IMR-90 (cell line): ENCODE measurements around the gene RBFOX1. TPM values are rescaled to one million over a fixed set of nuclear protein-coding genes. Genes with fewer than 3 reads are reported as not detected.
A peak's percentile ranks its signal among the peaks of the same experiment; 100 is the strongest.

Experiments
- ATAC-seq: fragments of 200-7000 bp; cut with Tn5 transposase; 2 replicates; pipeline ENCODE4 v1.9.1; 2020; ENCODE audit warnings: low read depth, mild to moderate bottlenecking, moderate library complexity
- BruUV-seq: library from RNA; stranded (reverse); fragments of 400-500 nt; replicated peaks from 2 replicates; lab custom pipeline; 2021; lab: Mats Ljungman, UMichigan
- CTCF ChIA-PET: fragments of 300-600 bp; formaldehyde crosslinking; extraction: SDS; loops from one replicate; lab custom pipeline; 2021; ENCODE audit warnings: antibody characterized with exemption; lab: Yijun Ruan, JAX
- POLR2A ChIA-PET: fragments of 300-600 bp; sonication (Branson Sonifier 250); formaldehyde crosslinking; loops from one replicate; lab custom pipeline; 2022; ENCODE audit warnings: antibody characterized with exemption; ENCODE audit not compliant: unreplicated experiment; lab: Charles Lee
- DNase-seq: peaks from one replicate; pipeline ENCODE4 v3.0.0; 2013
- H2AFZ ChIP-seq: replicated peaks from 2 replicates; pipeline ENCODE3; 2013; ENCODE audit warnings: low read length, mild to moderate bottlenecking; ENCODE audit not compliant: poor library complexity
- H2AK5ac ChIP-seq: 2 replicates; pipeline ENCODE4 v1.6.1; 2013; ENCODE audit warnings: low read depth, low read length, inconsistent platforms
- H2AK9ac ChIP-seq: replicated peaks from 2 replicates; pipeline ENCODE3; 2013; ENCODE audit warnings: mild to moderate bottlenecking, low read depth, low read length, moderate library complexity; ENCODE audit not compliant: poor library complexity
- H2BK120ac ChIP-seq: 2 replicates; pipeline ENCODE4 v1.6.1; 2013; ENCODE audit warnings: low read depth, low read length, inconsistent platforms
- H2BK15ac ChIP-seq: 3 replicates; pipeline ENCODE4 v1.6.1; 2013; ENCODE audit warnings: low read depth, low read length, inconsistent platforms
- H2BK20ac ChIP-seq: 2 replicates; pipeline ENCODE4 v1.6.1; 2013; ENCODE audit warnings: low read depth, mild to moderate bottlenecking, inconsistent platforms, low read length, moderate library complexity
- H2BK5ac ChIP-seq: 2 replicates; pipeline ENCODE4 v1.6.1; 2013; ENCODE audit warnings: mild to moderate bottlenecking, low read depth, low read length, inconsistent platforms; ENCODE audit not compliant: poor library complexity, severe bottlenecking
- H3K14ac ChIP-seq: replicated peaks from 2 replicates; pipeline ENCODE4 v1.6.1; 2013; ENCODE audit warnings: low read depth, low read length, inconsistent platforms
- H3K18ac ChIP-seq: 2 replicates; pipeline ENCODE4 v1.6.1; 2013; ENCODE audit warnings: low read depth, low read length, control low read depth
- H3K23ac ChIP-seq: 2 replicates; pipeline ENCODE4 v1.6.1; 2013; ENCODE audit warnings: low read depth, low read length, inconsistent platforms
- H3K27ac ChIP-seq: 2 replicates; pipeline ENCODE4 v1.5.1; 2013; ENCODE audit warnings: mild to moderate bottlenecking, control low read depth, low read length; ENCODE audit not compliant: insufficient read depth
- H3K27me3 ChIP-seq: 2 replicates; pipeline ENCODE4 v1.6.1; 2013; ENCODE audit warnings: low read length; ENCODE audit not compliant: control insufficient read depth, insufficient read depth
- H3K36me3 ChIP-seq: 2 replicates; pipeline ENCODE4 v1.6.1; 2013; ENCODE audit warnings: low read length, mixed read lengths; ENCODE audit not compliant: control insufficient read depth, insufficient read depth
- H3K4ac ChIP-seq: 2 replicates; pipeline ENCODE4 v1.6.1; 2013; ENCODE audit warnings: low read depth, low read length, inconsistent platforms
- H3K4me1 ChIP-seq: 2 replicates; pipeline ENCODE4 v1.6.1; 2013; ENCODE audit warnings: low read length, mixed read lengths; ENCODE audit not compliant: control insufficient read depth, insufficient read depth
- H3K4me2 ChIP-seq: 2 replicates; pipeline ENCODE4 v1.6.1; 2013; ENCODE audit warnings: low read depth, mild to moderate bottlenecking, control low read depth, low read length, moderate library complexity
- H3K4me3 ChIP-seq: 2 replicates; pipeline ENCODE4 v1.5.1; 2013; ENCODE audit warnings: low read depth, mild to moderate bottlenecking, control low read depth, low read length, moderate library complexity; ENCODE audit not compliant: insufficient read depth
- H3K56ac ChIP-seq: 2 replicates; pipeline ENCODE4 v1.6.1; 2013; ENCODE audit warnings: low read length, inconsistent platforms; ENCODE audit not compliant: insufficient read depth; ENCODE audit errors: extremely low read depth
- H3K79me1 ChIP-seq, 2 experiments: 2 replicates each; pipeline ENCODE4 v1.6.1; 2013; ENCODE audit warnings: low read length in 2 of 2, inconsistent platforms in 1 of 2, low read depth in 1 of 2
- H3K9ac ChIP-seq: 2 replicates; pipeline ENCODE4 v1.6.1; 2013; ENCODE audit warnings: low read depth, low read length, control low read depth
- H3K9me1 ChIP-seq: 2 replicates; pipeline ENCODE4 v1.6.1; 2013; ENCODE audit warnings: low read length, inconsistent platforms; ENCODE audit not compliant: insufficient read depth
- H3K9me3 ChIP-seq: 2 replicates; pipeline ENCODE4 v1.6.1; 2013; ENCODE audit warnings: low read length; ENCODE audit not compliant: control insufficient read depth, insufficient read depth
- H4K20me1 ChIP-seq: 2 replicates; pipeline ENCODE4 v1.6.1; 2013; ENCODE audit warnings: low read length, inconsistent platforms; ENCODE audit not compliant: insufficient read depth
- H4K5ac ChIP-seq: 2 replicates; pipeline ENCODE4 v1.6.1; 2013; ENCODE audit warnings: mild to moderate bottlenecking, low read depth, low read length, control low read depth
- H4K8ac ChIP-seq, 2 experiments: 2 replicates each; pipeline ENCODE4 v1.6.1; 2013; ENCODE audit warnings: low read depth in 2 of 2, low read length in 2 of 2, control low read depth in 1 of 2, inconsistent platforms in 1 of 2
- H4K91ac ChIP-seq: 2 replicates; pipeline ENCODE4 v1.6.1; 2013; ENCODE audit warnings: low read depth, low read length, inconsistent platforms; ENCODE audit not compliant: insufficient read depth
- BHLHE40 ChIP-seq: fragments of 150-350 bp; IDR thresholded peaks from 2 replicates; pipeline ENCODE4 v1.6.1; 2016; ENCODE audit warnings: mild to moderate bottlenecking, low read depth, low read length
- CEBPB ChIP-seq: IDR thresholded peaks from 2 replicates; pipeline ENCODE4 v1.6.1; 2012; ENCODE audit warnings: low read depth, low read length, improper control_type of control experiment
- CHD1 ChIP-seq: IDR thresholded peaks from 2 replicates; pipeline ENCODE4 v1.6.1; 2012; ENCODE audit warnings: low read depth, low read length, improper control_type of control experiment
- CTCF ChIP-seq: conservative IDR thresholded peaks from 2 replicates; pipeline ENCODE4 v1.5.1; 2012; ENCODE audit warnings: mild to moderate bottlenecking, low read depth, low read length, improper control_type of control experiment
- FOS ChIP-seq: fragments of 150-350 bp; IDR thresholded peaks from 2 replicates; pipeline ENCODE4 v1.6.1; 2016; ENCODE audit warnings: low read depth, low read length
- MAFK ChIP-seq: IDR thresholded peaks from 2 replicates; pipeline ENCODE4 v1.6.1; 2012; ENCODE audit warnings: low read depth, low read length, improper control_type of control experiment
- MAZ ChIP-seq: IDR thresholded peaks from 2 replicates; pipeline ENCODE4 v1.6.1; 2012; ENCODE audit warnings: low read depth, mild to moderate bottlenecking, low read length, improper control_type of control experiment, moderate library complexity, borderline replicate concordance
- MXI1 ChIP-seq: IDR thresholded peaks from 2 replicates; pipeline ENCODE4 v1.6.1; 2012; ENCODE audit warnings: low read depth, mild to moderate bottlenecking, low read length, moderate library complexity, borderline replicate concordance
- NFE2L2 ChIP-seq: fragments of 150-350 bp; IDR thresholded peaks from 2 replicates; pipeline ENCODE4 v1.6.1; 2016; ENCODE audit warnings: low read depth, mild to moderate bottlenecking, low read length
- POLR2A ChIP-seq: IDR thresholded peaks from 2 replicates; pipeline ENCODE4 v1.6.1; 2012; ENCODE audit warnings: mild to moderate bottlenecking, low read depth, low read length
- RAD21 ChIP-seq: IDR thresholded peaks from 2 replicates; pipeline ENCODE4 v1.6.1; 2012; ENCODE audit warnings: low read length, improper control_type of control experiment
- RCOR1 ChIP-seq: IDR thresholded peaks from 2 replicates; pipeline ENCODE4 v1.6.1; 2012; ENCODE audit warnings: mild to moderate bottlenecking, low read length, improper control_type of control experiment; ENCODE audit not compliant: insufficient replicate concordance
- RFX5 ChIP-seq: IDR thresholded peaks from 2 replicates; pipeline ENCODE4 v1.8.0; 2012; ENCODE audit warnings: low read depth, mild to moderate bottlenecking, low read length, moderate library complexity
- SMC3 ChIP-seq: fragments of 150-350 bp; IDR thresholded peaks from 2 replicates; pipeline ENCODE4 v1.6.1; 2016; ENCODE audit warnings: low read depth, mild to moderate bottlenecking, antibody characterized with exemption, low read length, moderate library complexity
- WGBS, 2 experiments: methylation state at CpG; one replicate each; pipeline versions ENCODE4 v1.1.5 to v1.1.7; 2013; ENCODE audit warnings: missing lambda C conversion rate in 2 of 2; ENCODE audit not compliant: insufficient read length in 1 of 2; ENCODE audit errors: extremely low coverage in 2 of 2; 5-methylcytosine and 5-hydroxymethylcytosine counted together
- dilution Hi-C: fragments of 300-500 bp; cut with HindIII; formaldehyde crosslinking; loops from one replicate; pipeline ENCODE4 v1.14.3; 2018; ENCODE audit warnings: low sequenced_read_pairs; ENCODE audit not compliant: unreplicated experiment
- in situ Hi-C: fragments of 300-500 bp; cut with MboI; formaldehyde crosslinking; loops from 3 replicates; pipeline ENCODE4 v1.14.3; 2019; ENCODE audit warnings: low sequenced_read_pairs, inconsistent platforms, mixed read lengths
- intact Hi-C: fragments of 100-400 bp; cut with micrococcal nuclease; formaldehyde crosslinking; loops from 2 replicates; pipeline ENCODE4 v1.10.0; 2022
- polyA plus RNA-seq, 3 experiments: library from polyadenylated mRNA; depleted of rRNA; stranded (reverse); fragments of >200 nt; gene quantifications; 2 replicates each; pipeline ENCODE4 v1.2.3, GENCODE V29; 2012; ENCODE audit warnings: low replicate concordance in 1 of 3
- total RNA-seq: library from RNA; depleted of rRNA; stranded (reverse); fragments of >200 nt; gene quantifications from 2 replicates; pipeline ENCODE4 v1.2.3, GENCODE V29; 2012
- TF ChIP-seq, protein P1 (sequence below): fragments of 150-350 bp; IDR thresholded peaks from 2 replicates; pipeline ENCODE4 v1.6.1; 2017; ENCODE audit warnings: mild to moderate bottlenecking, antibody characterized with exemption, low read length, low read depth
- TF ChIP-seq, protein P2 (sequence below): fragments of 150-350 bp; IDR thresholded peaks from 2 replicates; pipeline ENCODE4 v1.6.1; 2016; ENCODE audit warnings: low read depth, mild to moderate bottlenecking, low read length, moderate library complexity, borderline replicate concordance

The RBFOX1 gene
- total and polyA plus RNA-seq, 2 of the 4 experiments (the other 2 are of a cell fraction) = not detected

DNA sequence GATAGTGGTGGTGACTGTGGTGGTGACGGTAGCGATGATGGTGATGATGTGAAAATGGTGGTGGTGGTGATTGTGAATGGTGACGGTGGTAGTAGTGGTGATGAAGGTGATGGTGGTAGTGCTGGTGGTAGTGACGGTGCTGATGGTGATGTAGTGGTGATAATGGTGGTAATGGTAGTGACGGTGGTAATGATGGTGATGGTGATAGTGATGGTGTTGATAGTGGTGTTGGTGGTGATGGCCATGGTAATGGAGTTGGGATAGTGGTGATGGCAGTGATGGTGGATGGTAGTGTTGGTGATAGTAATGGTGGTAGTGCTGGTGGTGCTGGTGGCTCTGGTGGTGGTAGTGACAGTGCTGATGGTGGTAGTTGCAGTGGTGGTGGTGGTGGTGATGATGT is 14.7 kb upstream of the RBFOX1 start:
- no peaks in the 10 kb centered on the region for H3K27me3 ChIP-seq
- no peaks in the 10 kb centered on the region for H3K9me1 ChIP-seq
- H3K4ac ChIP-seq = no peak overlapping the region
- in situ Hi-C loops (no loop called here), dilution Hi-C loops (no loop called here), intact Hi-C loops (no loop called here)
- CTCF ChIA-PET = no interaction called here
- H3K9me3 ChIP-seq = peaks cover 15% of the 10 kb centered on the region
- no peak overlapping the region for H3K14ac ChIP-seq
- no peak overlapping the region for H2BK15ac ChIP-seq
- no peak overlapping the region for H3K4me3 ChIP-seq
- no peak overlapping the region for H2BK120ac ChIP-seq
- TF ChIP-seq MAZ (no peak), SMC3 (no peak), MXI1 (no peak), POLR2A (no peak), MAFK (no peak), RAD21 (no peak), RCOR1 (no peak), CHD1 (no peak), CTCF (no peak), FOS (no peak), NFE2L2 (no peak), BHLHE40 (no peak), CEBPB (no peak), RFX5 (no peak)
- TF ChIP-seq, protein P1, sequence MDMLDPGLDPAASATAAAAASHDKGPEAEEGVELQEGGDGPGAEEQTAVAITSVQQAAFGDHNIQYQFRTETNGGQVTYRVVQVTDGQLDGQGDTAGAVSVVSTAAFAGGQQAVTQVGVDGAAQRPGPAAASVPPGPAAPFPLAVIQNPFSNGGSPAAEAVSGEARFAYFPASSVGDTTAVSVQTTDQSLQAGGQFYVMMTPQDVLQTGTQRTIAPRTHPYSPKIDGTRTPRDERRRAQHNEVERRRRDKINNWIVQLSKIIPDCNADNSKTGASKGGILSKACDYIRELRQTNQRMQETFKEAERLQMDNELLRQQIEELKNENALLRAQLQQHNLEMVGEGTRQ = no peak
- TF ChIP-seq, protein P2, sequence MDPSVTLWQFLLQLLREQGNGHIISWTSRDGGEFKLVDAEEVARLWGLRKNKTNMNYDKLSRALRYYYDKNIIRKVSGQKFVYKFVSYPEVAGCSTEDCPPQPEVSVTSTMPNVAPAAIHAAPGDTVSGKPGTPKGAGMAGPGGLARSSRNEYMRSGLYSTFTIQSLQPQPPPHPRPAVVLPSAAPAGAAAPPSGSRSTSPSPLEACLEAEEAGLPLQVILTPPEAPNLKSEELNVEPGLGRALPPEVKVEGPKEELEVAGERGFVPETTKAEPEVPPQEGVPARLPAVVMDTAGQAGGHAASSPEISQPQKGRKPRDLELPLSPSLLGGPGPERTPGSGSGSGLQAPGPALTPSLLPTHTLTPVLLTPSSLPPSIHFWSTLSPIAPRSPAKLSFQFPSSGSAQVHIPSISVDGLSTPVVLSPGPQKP = no peak
- H4K20me1 ChIP-seq = no peaks in the 10 kb centered on the region
- WGBS, 2 experiments = 72% methylated on average over 5 of the region's 5 CpGs; no CpG with 5 or more reads in 1 of the 2 experiments
- H2AK5ac ChIP-seq = no peak overlapping the region
- H3K36me3 ChIP-seq = no peaks in the 10 kb centered on the region
- H3K9ac ChIP-seq = no peak overlapping the region
- ATAC-seq (no peak), DNase-seq (no peak)
- no peak overlapping the region for H2BK20ac ChIP-seq
- H2AFZ ChIP-seq = no peak overlapping the region
- H3K4me2 ChIP-seq = no peak overlapping the region
- no peak overlapping the region for H2AK9ac ChIP-seq
- H4K5ac ChIP-seq = no peak overlapping the region
- H3K56ac ChIP-seq = no peak overlapping the region
- POLR2A ChIA-PET = no interaction called here
- no peak overlapping the region for H3K27ac ChIP-seq
- BruUV-seq = no TSS peak
- no peak overlapping the region for H3K18ac ChIP-seq
- H3K79me1 ChIP-seq = no peaks in the 10 kb centered on the region
- no peak overlapping the region for H3K23ac ChIP-seq
- H2BK5ac ChIP-seq = peak overlapping the region; percentile 19
- no peaks in the 10 kb centered on the region for H3K4me1 ChIP-seq
- H4K91ac ChIP-seq = no peak overlapping the region
- H4K8ac ChIP-seq = no peak overlapping the region
